ENCODE measurements around the gene MYH7B.

GRCh38 chr20:35001596-35002362 lies 46.1 kb downstream of the MYH7B start:
- TF ChIP-seq POLR2A (IDR thresholded peaks at IDR 0.05; ENCODE audit: low read depth, low read length) (no peak), TAF1 (IDR thresholded peaks at IDR 0.05; ENCODE audit: low read depth, low read length) (no peak), POLR2AphosphoS5 (IDR thresholded peaks at IDR 0.05; ENCODE audit: low read depth, low read length) (no peak)
